SK-MEL-5 (cell line): ENCODE data around the gene TBL1X. TPM values are rescaled to one million over a fixed set of nuclear protein-coding genes. Genes with fewer than 3 reads are reported as not detected.
"Not testable (repeated sequence)": the region's sequence is repeated elsewhere in the genome, so short reads cannot be mapped to it uniquely, and the experiment has no call there.

Experiments
- DNase-seq: peaks from one replicate; pipeline ENCODE4 v3.0.0-alpha.2; 2016; ENCODE audit warnings: low read depth, low spot score
- in situ Hi-C: cut with HindIII; loops from 2 replicates; pipeline ENCODE4 v1.10.0; 2016; ENCODE audit warnings: low sequenced_read_pairs, high pct_unique_total_duplicates, low pct_unique_long_range_greater_than_20kb
- total RNA-seq: library from RNA; depleted of rRNA; stranded (reverse); fragments of >200 nt; shearing (Covaris generic); gene quantifications from 2 replicates; pipeline ENCODE4 v1.2.3, GENCODE V29; 2014

Gene TBL1X
- total RNA-seq, 1 experiment from 2014 or later = 5.3 TPM

- in situ Hi-C loops = no loop called here
- no peak for DNase-seq
These were observed 8.4 kb upstream of the TBL1X start for GRCh38 chrX:9456250-9457074.

- in situ Hi-C loops, DNase-seq: not testable (repeated sequence)
These were observed 6.8 kb upstream of the TBL1X start for GRCh38 chrX:9458034-9458433.

GRCh38 chrX:9458516-9459078, 6.3 kb upstream of the TBL1X start:
- in situ Hi-C loops = no loop called here
- no peak for DNase-seq

GRCh38 chrX:9459186-9459748, 5.6 kb upstream of the TBL1X start:
- no peak for DNase-seq
- in situ Hi-C loops = no loop called here

GRCh38 chrX:9461087-9461486, 3.8 kb upstream of the TBL1X start:
- in situ Hi-C loops = no loop called here
- DNase-seq = no peak

- DNase-seq = no peak
- in situ Hi-C loops = no loop called here
These were observed 2.4 kb upstream of the TBL1X start for GRCh38 chrX:9462456-9462855.

GRCh38 chrX:9465380-9466123, 694 bp downstream of the TBL1X start:
- in situ Hi-C loops = no loop called here
- no peak for DNase-seq

GRCh38 chrX:9466124-9466495, 1.3 kb downstream of the TBL1X start:
- in situ Hi-C loops = no loop called here
- no peak for DNase-seq

GRCh38 chrX:9466736-9467135, 1.9 kb downstream of the TBL1X start:
- no peak for DNase-seq
- in situ Hi-C loops = no loop called here

- DNase-seq = no peak
- in situ Hi-C loops = no loop called here
These were observed 2.3 kb downstream of the TBL1X start for GRCh38 chrX:9467146-9467545.

GRCh38 chrX:9467751-9468150, 2.9 kb downstream of the TBL1X start:
- in situ Hi-C loops = no loop called here

GRCh38 chrX:9471571-9471985, 6.7 kb downstream of the TBL1X start:
- in situ Hi-C loops = no loop called here
- no peak for DNase-seq

More at GRCh38 chrX:9467751-9468150, 2.9 kb downstream of the TBL1X start:
- DNase-seq = no peak

GRCh38 chrX:9473708-9474107, 8.8 kb downstream of the TBL1X start:
- in situ Hi-C loops = no loop called here
- no peak for DNase-seq

GRCh38 chrX:9475417-9475816, 10.6 kb downstream of the TBL1X start:
- in situ Hi-C loops, DNase-seq: not testable (repeated sequence)

GRCh38 chrX:9475984-9476383, 11.1 kb downstream of the TBL1X start:
- DNase-seq = no peak
- in situ Hi-C loops = no loop called here

- DNase-seq = no peak
- in situ Hi-C loops = no loop called here
These were observed 12.1 kb downstream of the TBL1X start for GRCh38 chrX:9476810-9477575.

GRCh38 chrX:9482408-9482807, 17.6 kb downstream of the TBL1X start:
- in situ Hi-C loops = no loop called here
- no peak for DNase-seq

- DNase-seq = no peak
- in situ Hi-C loops = no loop called here
These were observed 18.0 kb downstream of the TBL1X start for GRCh38 chrX:9482837-9483236.
